ENCODE measurements around the gene VPS45. TPM values are rescaled to one million over a fixed set of nuclear protein-coding genes. Genes with fewer than 3 reads are reported as not detected.
A peak's percentile ranks its signal among the peaks of the same experiment; 100 is the strongest.

VPS45 gene
- total and polyA plus RNA-seq, 2 of the 13 experiments (the other 11 are each of a cell fraction or from before 2014, with no cell fraction given): 15.2 to 25.2 TPM

DNA sequence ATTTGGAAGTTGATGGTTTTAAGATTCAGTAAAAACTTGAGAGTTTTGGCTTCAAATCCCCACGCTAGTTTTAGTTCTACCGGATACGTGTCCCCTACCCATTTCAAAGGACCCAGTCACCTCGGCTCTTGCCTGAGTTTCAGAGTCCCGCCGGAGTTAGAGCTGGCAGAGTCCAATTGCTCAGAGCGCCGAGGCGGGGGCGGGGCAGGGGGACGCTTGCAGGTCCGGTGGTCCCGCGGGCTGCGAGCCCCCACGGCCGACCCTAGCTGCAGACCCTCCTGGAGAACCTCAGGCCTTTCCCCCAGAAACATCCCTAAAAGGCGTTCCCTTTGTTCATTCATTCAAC, 765 bp upstream of the VPS45 start (continued):
- TF ChIP-seq ZBED4 (CRISPR knock-in tag; IDR thresholded peaks at IDR 0.05; ENCODE audit: borderline replicate concordance) (no peak), RBM22 (optimal IDR thresholded peaks at IDR 0.05; ENCODE audit: low read length) (no peak), ETV6 (CRISPR knock-in tag; conservative IDR thresholded peaks at IDR 0.05) (no peak), THYN1 (CRISPR knock-in tag; IDR thresholded peaks at IDR 0.05; ENCODE audit: borderline replicate concordance, low read depth) (no peak), HNF4A (CRISPR knock-in tag; IDR thresholded peaks at IDR 0.05) (peak; percentile 20; the same call in 1 of the 2 replicates), SAFB2 (CRISPR knock-in tag; IDR thresholded peaks at IDR 0.05; ENCODE audit: borderline replicate concordance, low read depth) (no peak), GTF2F1 (IDR thresholded peaks at IDR 0.05; ENCODE audit: low read length) (no peak), ZSCAN21 (CRISPR knock-in tag; IDR thresholded peaks at IDR 0.05; ENCODE audit: borderline replicate concordance) (0 out of 2 replicates have a peak, but pooled peaks have one; percentile 4), GATAD2A (CRISPR knock-in tag; IDR thresholded peaks at IDR 0.05) (0 out of 2 replicates have a peak, but pooled peaks have one; percentile 12), ZNF704 (CRISPR knock-in tag; IDR thresholded peaks at IDR 0.05; ENCODE audit: borderline replicate concordance) (no peak), FOXK1 (CRISPR knock-in tag; IDR thresholded peaks at IDR 0.05; ENCODE audit: borderline replicate concordance, low read depth) (no peak), PHF5A (CRISPR knock-in tag; IDR thresholded peaks at IDR 0.05; ENCODE audit: low read depth, unreplicated experiment) (no peak), ZNF460 (CRISPR knock-in tag; IDR thresholded peaks at IDR 0.05; ENCODE audit: borderline replicate concordance) (no peak), MAF1 (CRISPR knock-in tag; IDR thresholded peaks at IDR 0.05; ENCODE audit: borderline replicate concordance) (0 out of 2 replicates have a peak, but pooled peaks have one; percentile 29), ZFP37 (CRISPR knock-in tag; IDR thresholded peaks at IDR 0.05; ENCODE audit: borderline replicate concordance) (no peak), NFIC (IDR thresholded peaks at IDR 0.05; ENCODE audit: low read length) (no peak), HNRNPH1 (optimal IDR thresholded peaks at IDR 0.05; ENCODE audit: low read depth, low read length) (no peak), ZNF773 (CRISPR knock-in tag; IDR thresholded peaks at IDR 0.05; ENCODE audit: borderline replicate concordance) (peak; percentile 63; the same call in 1 of the 2 replicates)
- TF ChIP-seq, protein P1, sequence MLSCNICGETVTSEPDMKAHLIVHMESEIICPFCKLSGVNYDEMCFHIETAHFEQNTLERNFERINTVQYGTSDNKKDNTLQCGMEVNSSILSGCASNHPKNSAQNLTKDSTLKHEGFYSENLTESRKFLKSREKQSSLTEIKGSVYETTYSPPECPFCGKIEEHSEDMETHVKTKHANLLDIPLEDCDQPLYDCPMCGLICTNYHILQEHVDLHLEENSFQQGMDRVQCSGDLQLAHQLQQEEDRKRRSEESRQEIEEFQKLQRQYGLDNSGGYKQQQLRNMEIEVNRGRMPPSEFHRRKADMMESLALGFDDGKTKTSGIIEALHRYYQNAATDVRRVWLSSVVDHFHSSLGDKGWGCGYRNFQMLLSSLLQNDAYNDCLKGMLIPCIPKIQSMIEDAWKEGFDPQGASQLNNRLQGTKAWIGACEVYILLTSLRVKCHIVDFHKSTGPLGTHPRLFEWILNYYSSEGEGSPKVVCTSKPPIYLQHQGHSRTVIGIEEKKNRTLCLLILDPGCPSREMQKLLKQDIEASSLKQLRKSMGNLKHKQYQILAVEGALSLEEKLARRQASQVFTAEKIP (CRISPR knock-in tag; IDR thresholded peaks at IDR 0.05; ENCODE audit: borderline replicate concordance): no peak
- TF ChIP-seq, protein P2, sequence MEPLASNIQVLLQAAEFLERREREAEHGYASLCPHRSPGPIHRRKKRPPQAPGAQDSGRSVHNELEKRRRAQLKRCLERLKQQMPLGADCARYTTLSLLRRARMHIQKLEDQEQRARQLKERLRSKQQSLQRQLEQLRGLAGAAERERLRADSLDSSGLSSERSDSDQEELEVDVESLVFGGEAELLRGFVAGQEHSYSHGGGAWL (CRISPR knock-in tag; IDR thresholded peaks at IDR 0.05): no peak
- TF ChIP-seq, protein P3, sequence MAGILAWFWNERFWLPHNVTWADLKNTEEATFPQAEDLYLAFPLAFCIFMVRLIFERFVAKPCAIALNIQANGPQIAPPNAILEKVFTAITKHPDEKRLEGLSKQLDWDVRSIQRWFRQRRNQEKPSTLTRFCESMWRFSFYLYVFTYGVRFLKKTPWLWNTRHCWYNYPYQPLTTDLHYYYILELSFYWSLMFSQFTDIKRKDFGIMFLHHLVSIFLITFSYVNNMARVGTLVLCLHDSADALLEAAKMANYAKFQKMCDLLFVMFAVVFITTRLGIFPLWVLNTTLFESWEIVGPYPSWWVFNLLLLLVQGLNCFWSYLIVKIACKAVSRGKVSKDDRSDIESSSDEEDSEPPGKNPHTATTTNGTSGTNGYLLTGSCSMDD (CRISPR knock-in tag; IDR thresholded peaks at IDR 0.05): no peak

Data from HepG2 (cell line).